H54 (cell line): ENCODE results near the gene ODF2L.

Experiments used
- DNase-seq: peaks from one replicate; pipeline ENCODE4 v3.0.0; 2011; ENCODE audit warnings: low spot score, mixed read lengths; ENCODE audit not compliant: insufficient read length
- FAIRE-seq: peaks from 3 replicates; lab custom pipeline; 2011; peaks lifted over from hg19 to GRCh38; lab: Jason Lieb, UNC
- POLR2A ChIP-seq: IDR thresholded peaks from 2 replicates; pipeline ENCODE4 v1.6.1; 2011; ENCODE audit warnings: low read depth, mild to moderate bottlenecking, low read length

Gene ODF2L

GRCh38 chr1:86419277-86419903, 23.3 kb upstream of the ODF2L start:
- DNase-seq = no peak
- no peak for TF ChIP-seq POLR2A
- no peak for FAIRE-seq

GRCh38 chr1:86416343-86416742, 20.2 kb upstream of the ODF2L start:
- FAIRE-seq (no peak), DNase-seq (no peak)
- no peak for TF ChIP-seq POLR2A

GRCh38 chr1:86410879-86411278, 14.8 kb upstream of the ODF2L start:
- FAIRE-seq (no peak), DNase-seq (no peak)
- no peak for TF ChIP-seq POLR2A

- no peak for TF ChIP-seq POLR2A
- DNase-seq = no peak
- no peak for FAIRE-seq
Measured at GRCh38 chr1:86409416-86410021, 13.4 kb upstream of the ODF2L start.

GRCh38 chr1:86396498-86396890, 371 bp upstream of the ODF2L start:
- no peak for TF ChIP-seq POLR2A
- DNase-seq (no peak), FAIRE-seq (no peak)

- DNase-seq (no peak), FAIRE-seq (no peak)
- TF ChIP-seq POLR2A = no peak
Measured at GRCh38 chr1:86394416-86394815, 1.7 kb downstream of the ODF2L start.

GRCh38 chr1:86389307-86389706, 6.8 kb downstream of the ODF2L start:
- DNase-seq = no peak
- no peak for TF ChIP-seq POLR2A
- FAIRE-seq = no peak

- TF ChIP-seq POLR2A = no peak
- DNase-seq (no peak), FAIRE-seq (no peak)
Measured at GRCh38 chr1:86388777-86389176, 7.3 kb downstream of the ODF2L start.

GRCh38 chr1:86387916-86388627, 8.1 kb downstream of the ODF2L start:
- TF ChIP-seq POLR2A = no peak
- FAIRE-seq = no peak
- no peak for DNase-seq

- FAIRE-seq (no peak), DNase-seq (no peak)
- no peak for TF ChIP-seq POLR2A
Measured at GRCh38 chr1:86382878-86383277, 13.2 kb downstream of the ODF2L start.

- TF ChIP-seq POLR2A = no peak
- no peak for FAIRE-seq
Measured at GRCh38 chr1:86381223-86381622, 14.9 kb downstream of the ODF2L start.

GRCh38 chr1:86380257-86380861, 15.8 kb downstream of the ODF2L start:
- FAIRE-seq = peak; percentile 86
- no peak for DNase-seq
- no peak for TF ChIP-seq POLR2A

More at GRCh38 chr1:86381223-86381622, 14.9 kb downstream of the ODF2L start:
- no peak for DNase-seq

- DNase-seq (no peak), FAIRE-seq (no peak)
- no peak for TF ChIP-seq POLR2A
Measured at GRCh38 chr1:86378813-86379212, 17.3 kb downstream of the ODF2L start.

GRCh38 chr1:86377341-86377740, 18.8 kb downstream of the ODF2L start:
- no peak for DNase-seq
- no peak for TF ChIP-seq POLR2A
- FAIRE-seq = no peak
